ENCODE data around the gene EIF4E.
"Not testable (repeated sequence)": the region's sequence is repeated elsewhere in the genome, so short reads cannot be mapped to it uniquely, and the experiment has no call there.

The EIF4E gene

GRCh38 chr4:98879515-98879914, 49.4 kb downstream of the EIF4E start:
- DNase-seq (ENCODE audit: low read depth) = no peak

- peak; percentile 3 for DNase-seq (ENCODE audit: low read depth)
Measured at GRCh38 chr4:98873059-98873458, 55.9 kb downstream of the EIF4E start.

DNA sequence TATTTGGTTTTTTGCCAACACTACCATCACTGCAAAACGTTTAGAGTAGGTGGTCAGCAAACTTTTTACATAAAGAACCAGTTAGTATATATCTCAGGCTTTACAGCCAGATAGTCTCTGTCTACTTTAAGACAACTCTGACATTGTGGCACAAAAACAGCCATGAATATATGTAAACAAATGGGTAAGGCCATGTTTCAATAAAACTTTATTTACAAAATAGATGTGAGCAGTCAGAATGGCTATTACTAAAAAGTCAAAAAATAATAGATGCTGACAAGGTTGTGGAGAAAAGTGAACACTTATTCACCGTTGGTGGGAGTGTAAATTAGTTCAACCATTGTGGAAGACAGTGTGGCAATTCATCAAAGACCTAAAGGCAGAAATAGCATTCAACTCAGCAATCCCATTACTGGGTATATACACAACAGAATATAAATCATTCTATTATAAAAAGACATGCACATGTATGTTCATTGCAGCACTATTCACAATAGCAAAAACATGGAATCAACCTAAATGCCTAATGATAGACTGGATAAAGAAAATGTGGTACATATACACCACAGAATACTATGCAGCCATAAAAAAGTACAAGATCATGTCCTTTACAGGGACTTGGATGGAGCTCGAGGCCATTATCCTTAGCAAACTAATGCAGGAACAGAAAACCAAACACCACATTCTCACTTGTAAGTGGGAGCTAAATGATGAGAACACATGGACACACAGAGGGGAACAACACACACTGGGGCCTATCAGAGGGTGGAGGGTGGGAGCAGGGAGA, 56.6 kb downstream of the EIF4E start:
- not testable (repeated sequence) for DNase-seq (ENCODE audit: low read depth)

- DNase-seq (ENCODE audit: low read depth) = no peak
Measured at GRCh38 chr4:98867648-98868047, 61.3 kb downstream of the EIF4E start.

GRCh38 chr4:98865059-98865458, 63.9 kb downstream of the EIF4E start:
- no peak for DNase-seq (ENCODE audit: low read depth)

GRCh38 chr4:98864560-98864959, 64.4 kb downstream of the EIF4E start:
- no peak for DNase-seq (ENCODE audit: low read depth)

DNA sequence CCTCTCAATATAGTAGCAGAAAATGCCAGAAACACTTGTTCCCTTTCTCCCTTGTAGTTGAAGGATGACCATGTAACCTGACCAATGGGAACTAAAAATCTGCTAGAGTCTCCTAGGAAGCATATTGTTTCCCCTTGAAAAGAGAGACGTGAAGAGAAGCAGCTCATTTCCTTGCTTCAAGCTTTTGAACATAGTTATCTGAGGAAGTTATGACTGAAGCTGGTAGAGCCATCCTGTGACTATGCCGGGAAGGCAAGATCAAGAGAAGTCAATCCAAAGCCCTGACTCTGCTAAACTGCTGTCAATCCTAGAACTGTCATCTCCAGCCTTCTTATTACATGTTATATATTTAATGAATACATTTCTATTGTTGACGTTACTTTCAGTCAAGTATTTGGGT, 66.6 kb downstream of the EIF4E start:
- no peak for DNase-seq (ENCODE audit: low read depth)

DNA sequence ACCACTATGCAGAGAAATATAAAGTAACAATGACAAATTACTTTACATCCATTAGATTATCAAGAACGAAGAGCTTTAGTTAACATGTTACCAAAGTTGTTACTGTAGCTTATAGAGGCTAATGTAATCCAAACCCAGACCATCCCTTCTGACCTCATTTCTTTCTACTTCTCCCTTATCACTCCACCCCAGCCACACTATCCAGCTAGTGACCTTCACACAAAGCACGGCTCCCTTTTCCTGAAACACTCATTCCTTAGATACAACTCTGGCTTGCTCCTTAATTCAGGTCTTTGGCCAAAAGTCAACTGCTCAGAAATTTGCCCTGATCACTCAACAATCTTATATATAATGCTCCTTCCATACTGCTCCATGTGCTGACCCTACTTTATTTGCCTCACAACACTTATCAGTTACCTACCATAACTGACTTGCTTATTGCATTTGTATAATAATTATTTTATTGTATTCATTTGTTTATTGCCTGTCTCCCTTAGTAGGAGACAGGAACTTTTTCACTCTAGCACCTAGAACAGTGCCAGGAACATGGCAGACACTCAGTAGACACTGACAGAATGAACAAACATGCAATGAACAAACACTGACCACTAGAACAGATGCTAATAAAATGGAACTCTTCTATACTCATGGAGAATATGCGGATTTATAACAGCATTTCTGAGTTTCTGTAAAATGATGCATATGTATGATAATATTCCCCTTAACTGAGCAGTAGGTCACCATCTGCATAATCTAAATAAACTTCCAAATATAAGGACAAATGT, 67.6 kb downstream of the EIF4E start:
- no peak for DNase-seq (ENCODE audit: low read depth)

- DNase-seq (ENCODE audit: low read depth) = peak; percentile 10
Measured at GRCh38 chr4:98851806-98852205, 77.1 kb downstream of the EIF4E start.

- no peak for DNase-seq (ENCODE audit: low read depth)
Measured at GRCh38 chr4:98850937-98851336, 78.0 kb downstream of the EIF4E start.

DNA sequence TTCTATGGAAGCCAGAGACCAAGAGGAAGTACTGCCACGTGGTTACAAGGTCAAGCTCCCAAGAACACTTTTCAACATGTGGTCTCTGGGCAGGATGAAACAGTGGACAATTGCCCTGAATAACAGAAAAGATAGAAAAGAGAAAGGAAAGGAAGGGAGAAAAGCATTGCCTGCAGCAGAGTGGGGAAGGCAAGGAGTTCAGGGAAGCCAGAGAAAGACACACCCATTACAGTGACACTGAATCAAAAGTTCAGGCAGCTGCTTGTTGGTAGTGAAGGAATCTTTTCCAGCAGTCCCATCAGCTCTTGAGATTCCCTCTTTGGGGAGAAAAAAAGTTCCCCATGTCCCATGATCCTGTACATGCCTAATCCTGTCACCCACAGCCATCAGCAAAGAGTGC, 80.5 kb downstream of the EIF4E start:
- DNase-seq (ENCODE audit: low read depth) = no peak

DNA sequence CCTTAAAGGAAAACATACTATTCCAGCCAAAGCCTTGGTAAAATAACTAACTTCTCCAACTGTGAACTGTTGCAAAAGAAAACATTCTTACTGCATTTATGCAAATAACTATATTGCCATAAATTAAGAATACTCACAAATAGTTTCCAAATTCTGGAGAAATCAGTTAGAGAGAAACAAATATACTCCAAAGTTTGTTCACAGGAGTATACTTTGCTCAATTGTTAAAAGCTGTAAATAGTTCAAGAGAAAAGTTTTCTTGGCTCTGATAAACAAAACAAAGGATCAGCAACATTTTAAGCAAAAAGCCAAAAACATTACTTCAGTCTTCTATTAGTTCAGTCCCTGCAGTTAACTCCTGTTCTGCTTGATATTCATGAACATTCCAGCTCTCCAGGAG, 83.0 kb downstream of the EIF4E start:
- DNase-seq (ENCODE audit: low read depth) = no peak

- DNase-seq (ENCODE audit: low read depth) = not testable (repeated sequence)
Measured at GRCh38 chr4:98842917-98843316, 86.0 kb downstream of the EIF4E start.

- DNase-seq (ENCODE audit: low read depth) = no peak
Measured at GRCh38 chr4:98838977-98839618, 89.8 kb downstream of the EIF4E start.

DNA sequence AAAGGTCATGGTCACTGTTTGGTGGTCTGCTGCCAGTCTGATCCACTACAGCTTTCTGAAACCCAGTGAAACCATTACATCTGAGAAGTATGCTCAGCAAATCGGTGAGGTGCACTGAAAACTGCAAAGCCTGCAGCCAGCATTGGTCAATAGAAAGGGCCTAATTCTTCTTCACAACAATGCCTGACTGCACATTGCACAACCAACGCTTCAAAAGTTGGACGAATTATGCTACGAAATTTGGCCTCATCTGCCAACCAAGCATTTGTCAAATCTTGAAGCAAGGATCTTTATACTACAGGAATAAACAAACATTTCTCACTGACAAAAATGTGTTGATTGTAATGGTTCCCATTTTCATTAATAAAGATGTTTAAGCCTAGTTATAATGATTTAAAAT, 90.4 kb downstream of the EIF4E start:
- DNase-seq (ENCODE audit: low read depth) = no peak

- no peak for DNase-seq (ENCODE audit: low read depth)
Measured at GRCh38 chr4:98833384-98833783, 95.5 kb downstream of the EIF4E start.

DNA sequence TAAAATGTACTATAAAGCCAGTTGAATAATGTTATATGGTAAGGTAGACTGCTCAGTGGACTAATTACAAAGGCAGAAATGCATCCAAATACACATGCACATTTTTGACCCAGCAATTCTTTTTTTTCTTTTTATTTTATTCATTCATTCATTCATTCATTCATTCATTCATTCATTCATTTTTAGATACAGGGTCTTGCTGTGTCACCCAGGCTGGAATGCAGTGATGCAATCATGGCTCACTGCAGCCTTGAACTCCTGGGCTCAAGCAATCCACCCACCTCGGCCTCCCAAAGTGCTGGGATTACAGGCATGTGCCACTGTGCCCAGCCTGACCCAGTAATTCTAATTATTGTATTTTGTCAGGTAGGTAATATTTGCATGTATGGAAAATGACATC, 97.9 kb downstream of the EIF4E start:
- not testable (repeated sequence) for DNase-seq (ENCODE audit: low read depth)

Data from GM04504 (cell line).